Cerebellar nuclear complex (tissue), 1 donor: ENCODE measurements around the gene OR2A7.
"Not testable (repeated sequence)": the region's sequence is repeated elsewhere in the genome, so short reads cannot be mapped to it uniquely, and the experiment has no call there.

Source experiments
- DNase-seq, 2 experiments: peaks; one replicate each; lab custom pipeline; 2025; lab: John Stamatoyannopoulos, UW

Gene OR2A7

GRCh38 chr7:144255471-144255897, 9.1 kb downstream of the OR2A7 start:
- no peak for DNase-seq

GRCh38 chr7:144252307-144252706, 12.3 kb downstream of the OR2A7 start:
- not testable (repeated sequence) for DNase-seq

- DNase-seq, result not testable (repeated sequence)
These were observed 16.8 kb downstream of the OR2A7 start for GRCh38 chr7:144247674-144248330.

- DNase-seq, result not testable (repeated sequence)
These were observed 17.6 kb downstream of the OR2A7 start for GRCh38 chr7:144246967-144247366.

- not testable (repeated sequence) for DNase-seq
These were observed 19.2 kb downstream of the OR2A7 start for GRCh38 chr7:144245372-144245771.

GRCh38 chr7:144239365-144239764, 25.2 kb downstream of the OR2A7 start, which contains the start of gene OR2A42:
OR2A42 (minus strand) TSS chr7:144239605; CDS start chr7:144232843, 6,762 bp downstream.
- DNase-seq, result not testable (repeated sequence)

DNA sequence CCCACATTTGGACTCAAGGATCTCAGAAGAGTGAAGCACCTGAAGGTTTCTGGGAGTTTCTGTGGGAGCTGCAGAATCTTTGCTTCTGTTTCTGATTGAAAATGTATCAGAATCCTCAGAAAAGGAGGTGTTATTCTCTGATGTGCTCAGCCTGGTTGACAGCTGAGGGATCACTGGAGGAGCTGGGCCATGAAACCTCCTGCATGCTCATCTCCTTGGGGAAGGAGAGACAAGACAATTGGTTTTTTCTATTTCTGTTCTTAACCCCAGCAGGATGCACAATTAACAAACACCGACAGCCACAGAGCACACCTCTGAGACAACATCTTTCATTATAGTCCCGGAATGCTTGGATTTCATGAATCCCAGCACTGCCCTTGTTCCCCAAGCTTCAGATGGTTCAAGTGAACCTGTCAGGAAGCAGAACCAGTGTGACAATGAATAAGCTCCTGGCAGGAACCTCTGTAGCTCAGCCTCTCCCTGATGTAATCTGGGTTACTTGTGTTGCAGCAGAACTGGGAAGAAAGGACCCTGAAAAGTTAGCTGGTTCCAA, 26.0 kb downstream of the OR2A7 start:
- not testable (repeated sequence) for DNase-seq

GRCh38 chr7:144233039-144233438, 31.6 kb downstream of the OR2A7 start:
- not testable (repeated sequence) for DNase-seq

DNA sequence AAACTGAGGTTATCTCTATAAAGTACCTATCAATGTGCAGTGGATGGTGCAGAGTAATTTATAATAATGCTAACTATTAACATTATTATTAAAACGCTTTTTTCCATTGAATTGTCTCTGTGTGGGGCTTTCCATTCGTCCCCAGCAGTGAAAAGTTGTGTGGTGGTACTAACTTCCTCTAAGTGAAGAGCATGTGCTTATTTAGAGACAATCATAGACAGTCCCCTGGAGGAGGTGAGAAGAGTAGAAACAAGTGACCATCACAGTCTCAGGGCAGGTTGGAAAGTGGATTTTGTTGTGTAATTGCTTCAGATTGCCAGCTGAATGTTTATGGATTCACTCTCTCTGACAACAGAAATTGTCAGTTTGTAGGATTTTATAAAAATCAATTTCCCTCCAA, 33.6 kb downstream of the OR2A7 start:
- DNase-seq, result not testable (repeated sequence)

DNA sequence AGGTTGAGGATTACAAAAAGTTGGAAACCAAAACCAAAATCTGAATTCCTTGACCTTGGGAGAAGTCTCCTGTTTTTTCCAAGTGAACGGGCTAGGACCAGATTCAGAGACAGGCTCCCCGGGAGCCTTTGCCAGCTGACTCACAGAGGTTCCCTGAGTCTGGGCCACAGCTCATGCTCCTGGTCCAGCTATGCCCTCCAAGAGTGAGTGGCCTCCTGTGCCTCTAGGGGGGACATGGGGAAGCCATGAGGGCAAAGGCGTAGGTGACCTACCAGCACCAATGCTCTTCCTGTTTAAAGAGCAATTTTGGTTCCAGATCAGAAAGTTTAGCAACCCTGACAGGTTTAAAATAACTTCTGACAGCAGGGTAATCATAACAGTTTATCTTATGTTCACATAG, 35.8 kb downstream of the OR2A7 start:
- not testable (repeated sequence) for DNase-seq

DNA sequence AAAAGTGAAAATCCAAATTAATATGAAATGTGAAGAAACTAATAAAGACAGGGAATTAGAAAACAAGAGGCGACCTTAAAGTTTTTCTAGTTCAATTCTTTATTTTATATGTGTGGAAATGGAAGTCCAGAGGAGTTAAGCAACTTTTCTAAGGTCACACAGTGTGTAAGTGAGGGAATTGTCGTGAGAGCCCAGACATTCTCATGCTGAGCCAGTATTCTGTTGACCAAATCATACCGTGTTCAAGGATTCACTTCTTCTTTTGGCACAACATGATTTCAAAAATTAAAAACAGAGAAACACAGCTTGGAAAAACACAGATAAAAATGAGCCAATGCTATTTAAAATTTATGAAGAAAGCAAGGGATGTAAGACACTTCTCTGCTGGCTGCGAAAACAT, 37.7 kb downstream of the OR2A7 start:
- not testable (repeated sequence) for DNase-seq

GRCh38 chr7:144223675-144224074, 40.9 kb downstream of the OR2A7 start:
- DNase-seq, result not testable (repeated sequence)

GRCh38 chr7:144220531-144220930, 44.1 kb downstream of the OR2A7 start:
- DNase-seq, result not testable (repeated sequence)

DNA sequence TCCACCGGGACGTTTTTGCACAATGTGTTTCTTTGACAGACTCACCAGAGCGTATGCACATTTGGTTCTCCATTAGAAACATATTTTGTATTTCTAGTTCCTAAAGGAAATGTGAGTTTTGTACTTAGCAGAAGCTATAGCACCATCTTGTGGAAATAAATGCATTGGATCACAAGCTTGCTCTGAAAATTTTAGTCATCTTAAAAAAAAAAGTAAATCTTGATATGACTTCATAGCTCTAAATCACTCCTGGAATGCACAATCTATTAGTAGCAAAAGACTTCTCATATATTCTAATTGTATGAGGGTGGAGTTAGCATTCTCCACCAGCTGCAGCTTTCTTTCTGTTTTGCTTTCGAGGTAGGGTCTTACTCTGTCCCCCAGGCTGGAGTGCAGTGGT, 45.4 kb downstream of the OR2A7 start:
- DNase-seq, result not testable (repeated sequence)

- not testable (repeated sequence) for DNase-seq
These were observed 46.0 kb downstream of the OR2A7 start for GRCh38 chr7:144218581-144218980.

GRCh38 chr7:144217200-144217599, 47.4 kb downstream of the OR2A7 start:
- not testable (repeated sequence) for DNase-seq
